Transverse colon (tissue), 4 donors: ENCODE data around the gene RPS6KA4.

Source experiments
- EP300 ChIP-seq: sonication (generic); formaldehyde crosslinking; IDR thresholded peaks from one replicate; pipeline ENCODE4 v1.6.1; 2017; ENCODE audit warnings: antibody characterized with exemption, low read depth
- POLR2A ChIP-seq: fragments of 450-650 bp; IDR thresholded peaks from one replicate; pipeline ENCODE4 v1.6.1; 2016; ENCODE audit warnings: antibody characterized with exemption, mild to moderate bottlenecking, moderate library complexity
- POLR2AphosphoS5 ChIP-seq, 3 donors: sonication (generic); formaldehyde crosslinking; IDR thresholded peaks; one replicate each; pipeline ENCODE4 v1.6.1; 2016; ENCODE audit warnings: antibody characterized with exemption in 3 of 3
- TF ChIP-seq, protein P1 (sequence below), 5 experiments: fragments of 200-600 bp in 3 of 5; fragments of 450-650 bp in 2 of 5; sonication (generic) in 3 of 5; IDR thresholded peaks; 1 replicate in 2 of 5; 2 replicates in 3 of 5; pipeline ENCODE4 v1.5.1; 2016 to 2017; ENCODE audit warnings: antibody characterized with exemption in 5 of 5, inconsistent platforms in 3 of 5, mild to moderate bottlenecking in 2 of 5, moderate library complexity in 1 of 5

DNA sequence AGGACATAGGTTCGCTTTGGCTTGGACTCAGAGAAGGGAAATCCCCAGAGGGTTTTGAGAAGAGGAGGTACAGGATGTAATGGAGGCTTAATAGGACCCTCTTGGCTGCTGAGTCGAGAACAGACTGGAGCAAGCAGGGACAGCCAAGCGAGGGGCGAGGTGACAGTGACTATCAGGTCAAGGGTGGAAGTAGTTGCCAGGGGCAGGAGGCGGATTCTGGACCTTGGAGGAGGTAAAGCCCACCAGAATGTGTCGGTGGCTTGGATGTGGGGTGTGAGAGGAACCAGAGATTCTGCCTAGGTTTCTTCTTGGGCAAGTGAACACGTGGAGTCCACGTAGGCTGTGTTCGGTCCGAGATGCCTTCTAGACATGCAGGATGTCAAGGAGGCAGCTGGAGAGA is 46.0 kb upstream of the RPS6KA4 start:
- TF ChIP-seq, protein P1, sequence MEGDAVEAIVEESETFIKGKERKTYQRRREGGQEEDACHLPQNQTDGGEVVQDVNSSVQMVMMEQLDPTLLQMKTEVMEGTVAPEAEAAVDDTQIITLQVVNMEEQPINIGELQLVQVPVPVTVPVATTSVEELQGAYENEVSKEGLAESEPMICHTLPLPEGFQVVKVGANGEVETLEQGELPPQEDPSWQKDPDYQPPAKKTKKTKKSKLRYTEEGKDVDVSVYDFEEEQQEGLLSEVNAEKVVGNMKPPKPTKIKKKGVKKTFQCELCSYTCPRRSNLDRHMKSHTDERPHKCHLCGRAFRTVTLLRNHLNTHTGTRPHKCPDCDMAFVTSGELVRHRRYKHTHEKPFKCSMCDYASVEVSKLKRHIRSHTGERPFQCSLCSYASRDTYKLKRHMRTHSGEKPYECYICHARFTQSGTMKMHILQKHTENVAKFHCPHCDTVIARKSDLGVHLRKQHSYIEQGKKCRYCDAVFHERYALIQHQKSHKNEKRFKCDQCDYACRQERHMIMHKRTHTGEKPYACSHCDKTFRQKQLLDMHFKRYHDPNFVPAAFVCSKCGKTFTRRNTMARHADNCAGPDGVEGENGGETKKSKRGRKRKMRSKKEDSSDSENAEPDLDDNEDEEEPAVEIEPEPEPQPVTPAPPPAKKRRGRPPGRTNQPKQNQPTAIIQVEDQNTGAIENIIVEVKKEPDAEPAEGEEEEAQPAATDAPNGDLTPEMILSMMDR (IDR thresholded peaks at IDR 0.05): no peak
- TF ChIP-seq POLR2A: no peak
- TF ChIP-seq POLR2AphosphoS5 (IDR thresholded peaks at IDR 0.05): no peak
- TF ChIP-seq EP300: no peak
